GM12801 (cell line): ENCODE measurements around the gene PCP4L1.

Source experiments
- TF ChIP-seq, protein P1 (sequence below): IDR thresholded peaks from one replicate; pipeline ENCODE4 v1.5.1; 2011; ENCODE audit warnings: control low read depth; ENCODE audit not compliant: insufficient read length; ENCODE audit errors: extremely low read depth

The PCP4L1 gene

GRCh38 chr1:161218301-161219077 is 40.1 kb upstream of the PCP4L1 start:
- TF ChIP-seq, protein P1, sequence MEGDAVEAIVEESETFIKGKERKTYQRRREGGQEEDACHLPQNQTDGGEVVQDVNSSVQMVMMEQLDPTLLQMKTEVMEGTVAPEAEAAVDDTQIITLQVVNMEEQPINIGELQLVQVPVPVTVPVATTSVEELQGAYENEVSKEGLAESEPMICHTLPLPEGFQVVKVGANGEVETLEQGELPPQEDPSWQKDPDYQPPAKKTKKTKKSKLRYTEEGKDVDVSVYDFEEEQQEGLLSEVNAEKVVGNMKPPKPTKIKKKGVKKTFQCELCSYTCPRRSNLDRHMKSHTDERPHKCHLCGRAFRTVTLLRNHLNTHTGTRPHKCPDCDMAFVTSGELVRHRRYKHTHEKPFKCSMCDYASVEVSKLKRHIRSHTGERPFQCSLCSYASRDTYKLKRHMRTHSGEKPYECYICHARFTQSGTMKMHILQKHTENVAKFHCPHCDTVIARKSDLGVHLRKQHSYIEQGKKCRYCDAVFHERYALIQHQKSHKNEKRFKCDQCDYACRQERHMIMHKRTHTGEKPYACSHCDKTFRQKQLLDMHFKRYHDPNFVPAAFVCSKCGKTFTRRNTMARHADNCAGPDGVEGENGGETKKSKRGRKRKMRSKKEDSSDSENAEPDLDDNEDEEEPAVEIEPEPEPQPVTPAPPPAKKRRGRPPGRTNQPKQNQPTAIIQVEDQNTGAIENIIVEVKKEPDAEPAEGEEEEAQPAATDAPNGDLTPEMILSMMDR, result no peak

DNA sequence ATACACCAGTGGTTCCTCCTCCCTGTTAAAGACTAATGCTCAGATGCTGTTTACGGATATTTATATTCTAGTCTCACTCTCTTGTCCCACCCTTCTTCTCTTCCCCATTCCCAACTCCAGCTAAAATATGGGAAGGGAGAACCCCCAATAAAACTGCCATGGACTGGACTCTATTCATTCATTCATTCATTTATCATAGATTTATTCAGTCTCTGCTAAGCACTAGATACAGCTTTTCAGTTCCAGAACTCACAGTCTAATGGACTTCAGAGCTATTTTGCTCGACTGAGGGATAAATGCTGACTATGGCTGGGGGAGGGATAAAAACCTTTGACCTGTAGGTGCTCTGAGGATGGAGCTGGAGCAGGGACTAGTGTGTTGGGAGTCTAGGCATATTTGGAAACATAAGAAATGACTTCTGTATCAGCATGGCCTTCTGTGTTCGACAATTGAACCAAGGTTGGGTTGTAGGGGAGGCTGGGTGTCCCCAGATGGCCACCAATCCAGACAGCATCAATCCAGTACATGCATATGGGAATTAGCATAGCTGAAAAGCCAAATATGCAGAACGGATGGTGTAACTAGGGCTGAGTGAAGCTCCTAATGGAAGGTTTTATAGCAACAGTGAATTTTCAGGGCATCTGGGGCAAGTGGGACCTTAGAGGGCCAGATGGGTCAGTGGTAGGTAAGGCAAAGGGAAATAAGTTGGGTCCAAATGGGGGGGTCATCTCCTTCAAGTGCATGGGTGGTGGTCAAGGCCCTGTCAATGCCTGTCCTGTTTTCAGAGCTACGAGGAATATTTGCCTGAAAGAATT is 39.3 kb upstream of the PCP4L1 start:
- TF ChIP-seq, protein P1, result no peak

- TF ChIP-seq, protein P1, result no peak
Measured at GRCh38 chr1:161220002-161220401, 38.5 kb upstream of the PCP4L1 start.

DNA sequence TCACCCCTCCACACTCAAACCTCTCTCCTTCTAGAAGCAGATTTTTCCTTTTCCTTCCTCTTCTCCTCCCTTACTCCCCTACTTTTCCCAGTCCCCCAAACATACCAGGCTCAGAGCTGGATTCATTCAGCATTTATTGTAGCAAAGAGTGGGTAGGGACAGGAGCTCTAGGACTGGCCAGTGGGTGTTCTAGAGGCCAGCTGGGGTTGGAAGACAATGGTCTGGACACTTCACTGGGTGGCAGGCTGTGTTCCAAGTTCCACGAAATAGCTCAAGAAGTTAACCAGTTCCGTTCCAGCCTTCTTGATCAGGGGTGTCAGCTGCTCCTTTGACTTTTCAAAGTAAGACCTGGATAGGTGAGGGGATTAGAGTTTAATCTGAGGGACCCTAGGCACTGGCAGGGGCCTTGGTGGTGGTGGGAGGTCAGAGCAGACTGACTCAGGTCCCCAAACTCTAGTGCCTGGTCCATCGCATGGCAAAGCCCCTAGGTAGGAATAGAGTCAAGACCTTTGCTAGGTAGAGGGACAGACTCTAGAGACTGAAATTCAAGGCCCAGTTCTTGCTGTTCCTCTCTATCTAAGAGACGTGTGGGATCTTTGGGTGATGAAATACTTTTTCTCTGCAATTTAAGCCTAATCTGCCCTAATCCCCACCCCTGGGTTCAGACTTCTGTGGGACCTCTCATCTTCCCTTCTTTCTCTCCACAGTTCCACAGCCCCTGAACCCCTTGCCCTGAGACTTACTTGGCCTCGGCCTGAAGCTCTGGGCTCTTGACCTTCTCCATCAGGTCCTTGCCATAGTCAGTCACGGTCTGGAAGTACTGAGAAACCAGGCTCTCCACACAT is 36.1 kb upstream of the PCP4L1 start:
- TF ChIP-seq, protein P1, result no peak

DNA sequence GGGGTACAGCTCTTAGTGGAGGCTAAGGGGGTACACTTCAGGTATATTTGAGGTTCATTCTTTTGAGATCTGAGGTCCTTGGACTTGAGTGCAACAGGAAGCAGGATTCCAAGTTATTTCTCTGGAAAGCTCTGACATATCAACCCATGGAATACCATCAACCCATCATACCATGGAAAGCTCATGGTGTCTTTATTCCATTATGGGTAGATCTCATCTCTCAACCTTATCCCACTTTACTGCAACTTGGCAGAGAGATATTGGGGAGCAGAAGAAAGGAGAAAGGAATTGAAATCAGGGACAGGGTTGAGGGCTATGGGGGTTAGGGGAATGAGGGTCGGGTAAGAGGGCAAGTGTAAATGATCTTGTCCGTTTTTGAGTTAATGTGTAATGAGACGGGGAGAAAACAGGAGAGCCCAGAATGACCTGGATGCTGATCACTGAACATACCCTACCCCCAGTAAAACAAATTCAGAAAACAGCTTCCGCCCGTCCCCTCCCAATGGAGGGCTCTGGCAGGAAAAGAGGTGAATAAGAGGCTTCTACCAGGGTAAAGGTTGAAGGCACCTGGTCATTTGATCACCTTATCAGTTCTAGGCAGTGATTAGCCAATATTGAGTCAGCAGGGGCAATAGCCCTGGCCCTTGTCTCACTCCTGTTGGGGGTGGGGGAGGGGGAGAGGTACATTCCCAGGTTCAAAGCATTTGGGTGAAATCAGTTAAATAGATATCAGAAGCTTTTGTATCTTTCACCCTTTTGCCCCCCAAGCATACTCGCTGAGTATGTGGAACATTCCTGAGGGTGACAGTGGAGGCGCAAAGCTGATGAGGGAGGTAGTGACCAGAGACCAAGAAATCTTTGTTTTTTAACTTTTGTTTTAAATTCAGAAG is 34.5 kb upstream of the PCP4L1 start:
- TF ChIP-seq, protein P1, result no peak

GRCh38 chr1:161225178-161225533 is 33.4 kb upstream of the PCP4L1 start:
- TF ChIP-seq, protein P1, result no peak
